SK-N-SH treated with all-trans-retinoic acid at 6 μM for 48 hours (cell line): Measurements from ENCODE around the gene TNFAIP1.

Source experiments
- ATAC-seq: fragments of 200-7000 bp; cut with Tn5 transposase; 3 replicates; pipeline ENCODE4 v1.9.1; 2020; ENCODE audit warnings: mild to moderate bottlenecking, moderate library complexity
- ARNTL ChIP-seq: fragments of 450-650 bp; formaldehyde crosslinking; IDR thresholded peaks from 2 replicates; pipeline ENCODE4 v1.5.0; 2020; ENCODE audit warnings: low read depth, mild to moderate bottlenecking, moderate library complexity, borderline replicate concordance
- BACH2 ChIP-seq: fragments of 250-450 bp; sonication (Bioruptor Pico); IDR thresholded peaks from 2 replicates; pipeline ENCODE4 v1.9.0; 2021; ENCODE audit warnings: mild to moderate bottlenecking, borderline replicate concordance
- CREB5 ChIP-seq: fragments of 250-450 bp; sonication (Bioruptor Pico); IDR thresholded peaks from 2 replicates; pipeline ENCODE4 v1.5.1; 2020; ENCODE audit warnings: low read depth, mild to moderate bottlenecking, moderate library complexity
- CSRNP3 ChIP-seq: fragments of 250-450 bp; sonication (Bioruptor Pico); IDR thresholded peaks from 2 replicates; pipeline ENCODE4 v1.5.1; 2021; ENCODE audit warnings: mild to moderate bottlenecking, moderate library complexity
- ESRRG ChIP-seq: fragments of 250-450 bp; sonication (Bioruptor Pico); IDR thresholded peaks from 2 replicates; pipeline ENCODE4 v1.6.1; 2021; ENCODE audit warnings: mild to moderate bottlenecking
- GLIS3 ChIP-seq: fragments of 250-450 bp; sonication (Bioruptor Pico); IDR thresholded peaks from 2 replicates; pipeline ENCODE4 v1.5.0; 2020; ENCODE audit warnings: mild to moderate bottlenecking, moderate library complexity
- ISL1 ChIP-seq: fragments of 250-450 bp; sonication (Bioruptor Pico); IDR thresholded peaks from 2 replicates; pipeline ENCODE4 v2.1.2; 2022; ENCODE audit warnings: mild to moderate bottlenecking, moderate library complexity
- OSR1 ChIP-seq: fragments of 250-450 bp; sonication (Bioruptor Pico); IDR thresholded peaks from 2 replicates; pipeline ENCODE4 v1.8.0; 2022; ENCODE audit warnings: moderate library complexity, mild to moderate bottlenecking, inconsistent platforms
- PATZ1 ChIP-seq: fragments of 250-450 bp; sonication (Bioruptor Pico); IDR thresholded peaks from 2 replicates; pipeline ENCODE4 v1.8.0; 2020; ENCODE audit warnings: mild to moderate bottlenecking, moderate library complexity, borderline replicate concordance
- PPARA ChIP-seq: fragments of 250-450 bp; sonication (Bioruptor Pico); IDR thresholded peaks from 2 replicates; pipeline ENCODE4 v1.5.0; 2020; ENCODE audit warnings: mild to moderate bottlenecking, borderline replicate concordance
- RARB ChIP-seq: fragments of 250-450 bp; sonication (Bioruptor Pico); IDR thresholded peaks from 2 replicates; pipeline ENCODE4 v1.8.0; 2021; ENCODE audit warnings: mild to moderate bottlenecking, moderate library complexity
- SNAI2 ChIP-seq: fragments of 250-450 bp; sonication (Bioruptor Pico); IDR thresholded peaks from 2 replicates; pipeline ENCODE4 v1.5.0; 2020; ENCODE audit warnings: mild to moderate bottlenecking, moderate library complexity
- TCF4 ChIP-seq: fragments of 250-450 bp; sonication (Bioruptor Pico); IDR thresholded peaks from 2 replicates; pipeline ENCODE4 v1.8.0; 2021; ENCODE audit warnings: mild to moderate bottlenecking, moderate library complexity, borderline replicate concordance
- TOX ChIP-seq: fragments of 250-450 bp; sonication (Bioruptor Pico); IDR thresholded peaks from 2 replicates; pipeline ENCODE4 v1.8.0; 2021; ENCODE audit warnings: mild to moderate bottlenecking, moderate library complexity, borderline replicate concordance
- TSHZ2 ChIP-seq: fragments of 250-450 bp; sonication (Bioruptor Pico); IDR thresholded peaks from 2 replicates; pipeline ENCODE4 v1.5.0; 2020; ENCODE audit warnings: mild to moderate bottlenecking, moderate library complexity
- ZC3H10 ChIP-seq: fragments of 250-450 bp; sonication (Bioruptor Pico); IDR thresholded peaks from 2 replicates; pipeline ENCODE4 v1.5.1; 2021; ENCODE audit warnings: mild to moderate bottlenecking, moderate library complexity
- ZFP3 ChIP-seq: fragments of 250-450 bp; sonication (Bioruptor Pico); IDR thresholded peaks from 2 replicates; pipeline ENCODE4 v1.5.0; 2020; ENCODE audit warnings: mild to moderate bottlenecking, moderate library complexity
- ZFP30 ChIP-seq: fragments of 450-650 bp; formaldehyde crosslinking; IDR thresholded peaks from 2 replicates; pipeline ENCODE4 v1.5.0; 2022; ENCODE audit warnings: mild to moderate bottlenecking, moderate library complexity
- ZNF565 ChIP-seq: fragments of 450-650 bp; formaldehyde crosslinking; conservative IDR thresholded peaks from 2 replicates; pipeline ENCODE4 v1.5.0; 2020; ENCODE audit warnings: low read depth, mild to moderate bottlenecking, moderate library complexity
- ZNF70 ChIP-seq: fragments of 450-650 bp; formaldehyde crosslinking; IDR thresholded peaks from 2 replicates; pipeline ENCODE4 v1.5.0; 2020; ENCODE audit warnings: mild to moderate bottlenecking, moderate library complexity
- ZNF8 ChIP-seq: fragments of 450-650 bp; formaldehyde crosslinking; IDR thresholded peaks from 2 replicates; pipeline ENCODE4 v1.5.0; 2020; ENCODE audit warnings: mild to moderate bottlenecking, moderate library complexity

Gene TNFAIP1

GRCh38 chr17:28346199-28346580 lies 10.6 kb downstream of the TNFAIP1 start:
- no peak for TF ChIP-seq TSHZ2 (CRISPR knock-in tag)
- no peak for TF ChIP-seq OSR1 (CRISPR knock-in tag)
- no peak for TF ChIP-seq ISL1 (CRISPR knock-in tag)
- TF ChIP-seq TOX (CRISPR knock-in tag): no peak
- TF ChIP-seq ZNF565 (CRISPR knock-in tag): no peak
- TF ChIP-seq RARB (CRISPR knock-in tag): no peak
- no peak for TF ChIP-seq ZNF70 (CRISPR knock-in tag)
- no peak for TF ChIP-seq CSRNP3 (CRISPR knock-in tag)
- TF ChIP-seq ESRRG (CRISPR knock-in tag): no peak
- no peak for TF ChIP-seq CREB5 (CRISPR knock-in tag)
- no peak for TF ChIP-seq BACH2 (CRISPR knock-in tag)
- no peak for TF ChIP-seq GLIS3 (CRISPR knock-in tag)
- no peak for TF ChIP-seq ZC3H10 (CRISPR knock-in tag)
- no peak for TF ChIP-seq SNAI2 (CRISPR knock-in tag)
- no peak for TF ChIP-seq PATZ1 (CRISPR knock-in tag)
- TF ChIP-seq PPARA (CRISPR knock-in tag): no peak
- TF ChIP-seq ZFP3 (CRISPR knock-in tag): no peak
- no peak for TF ChIP-seq TCF4 (CRISPR knock-in tag)
- ATAC-seq: no peak

GRCh38 chr17:28346746-28347246 lies 11.2 kb downstream of the TNFAIP1 start:
- peak; percentile 59 for ATAC-seq
- TF ChIP-seq PATZ1 (CRISPR knock-in tag) (no peak), ZFP30 (no peak), PPARA (CRISPR knock-in tag) (no peak), ZNF70 (CRISPR knock-in tag) (no peak), ZNF565 (CRISPR knock-in tag) (no peak), ZC3H10 (CRISPR knock-in tag) (no peak), OSR1 (CRISPR knock-in tag) (no peak), ISL1 (CRISPR knock-in tag) (no peak), TCF4 (CRISPR knock-in tag) (no peak), CREB5 (CRISPR knock-in tag) (no peak), ZFP3 (CRISPR knock-in tag) (no peak), ARNTL (CRISPR knock-in tag) (no peak), TOX (CRISPR knock-in tag) (no peak), GLIS3 (CRISPR knock-in tag) (no peak), SNAI2 (CRISPR knock-in tag) (no peak), ZNF8 (CRISPR knock-in tag) (no peak), ESRRG (CRISPR knock-in tag) (no peak)
